ENCODE measurements around the gene DNAJC25.

DNAJC25 gene

GRCh38 chr9:111674319-111674718 lies 43.2 kb downstream of the DNAJC25 start:
- no peak for DNase-seq

GRCh38 chr9:111676116-111676515 lies 45.0 kb downstream of the DNAJC25 start:
- no peak for DNase-seq

- DNase-seq = no peak
Measured at GRCh38 chr9:111678293-111678692, 47.2 kb downstream of the DNAJC25 start.

- DNase-seq = no peak
Measured at GRCh38 chr9:111679199-111679598, 48.1 kb downstream of the DNAJC25 start.

- DNase-seq = no peak
Measured at GRCh38 chr9:111683392-111683791, 52.3 kb downstream of the DNAJC25 start.

GRCh38 chr9:111691672-111692329 lies 60.7 kb downstream of the DNAJC25 start:
- peak; percentile 9 for DNase-seq

GRCh38 chr9:111696796-111697195 lies 65.7 kb downstream of the DNAJC25 start:
- no peak for DNase-seq

- DNase-seq = no peak
Measured at GRCh38 chr9:111700776-111701175, 69.6 kb downstream of the DNAJC25 start.
